ENCODE data around the gene TMEM9. TPM values are rescaled to one million over a fixed set of nuclear protein-coding genes. Genes with fewer than 3 reads are reported as not detected.

Gene TMEM9
- total and polyA plus RNA-seq, 10 of the 15 experiments (the other 5 are each of a cell fraction or from before 2014, with no cell fraction given) = 7.2 to 46.1 (median 17.3) TPM

DNA sequence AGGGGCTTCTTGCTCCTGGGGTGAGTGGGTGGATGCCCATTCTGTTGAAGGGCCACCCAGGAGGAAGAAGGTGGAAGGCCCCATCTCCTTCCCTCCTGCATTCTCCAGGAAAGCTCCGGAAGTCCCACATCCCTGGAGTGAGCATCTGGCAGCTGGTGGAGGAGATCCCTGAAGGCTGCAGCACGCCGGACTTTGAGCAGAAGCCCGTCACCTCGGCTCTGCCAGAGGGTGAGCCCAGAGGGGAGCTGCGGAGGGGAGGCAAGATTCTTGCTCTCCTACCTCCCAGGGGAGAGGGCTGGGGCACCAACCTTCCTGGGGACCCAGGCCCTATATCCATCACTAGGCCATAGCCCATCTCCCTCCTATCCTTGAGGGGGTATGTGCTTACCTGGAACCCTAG lies 39.8 kb upstream of the TMEM9 start:
- 15% methylated on average over 6 of the region's 6 CpGs for WGBS (ENCODE audit: insufficient coverage, insufficient replicate concordance, low lambda C conversion rate, missing lambda C conversion rate)
- no peak for DNase-seq (ENCODE audit: low read depth, low spot score)
- H3K4me1 ChIP-seq (ENCODE audit: control insufficient read depth, insufficient read depth, low read length) = no peaks in the 10 kb centered on the region
- H3K4me3 ChIP-seq = no peak overlapping the region
- intact Hi-C loops (cut with micrococcal nuclease; ENCODE audit: unreplicated experiment) = no loop called here
- ChIA-PET CTCF (no interaction called here), SMC1A (ENCODE audit: uncharacterized antibody, unreplicated experiment) (no interaction called here), RAD21 (ENCODE audit: unreplicated experiment) (no interaction called here), POLR2A (no interaction called here)
- no peaks in the 10 kb centered on the region for H3K9me3 ChIP-seq (replicated peaks; ENCODE audit: control insufficient read depth, insufficient read depth, low read length)
- TF ChIP-seq ZNF217 (IDR thresholded peaks at IDR 0.05) (no peak), RCOR1 (conservative IDR thresholded peaks at IDR 0.05; ENCODE audit: low read depth, low read length) (no peak), BCL11A (IDR thresholded peaks at IDR 0.05; ENCODE audit: low read depth, low read length) (no peak), ASH2L (IDR thresholded peaks at IDR 0.05; ENCODE audit: borderline replicate concordance, low read depth) (no peak), FOS (IDR thresholded peaks at IDR 0.05; ENCODE audit: borderline replicate concordance, extremely low read depth, insufficient read length) (no peak), NFIC (IDR thresholded peaks at IDR 0.05; ENCODE audit: low read depth, low read length) (no peak), ZBED1 (IDR thresholded peaks at IDR 0.05; ENCODE audit: borderline replicate concordance) (no peak), SMARCA5 (IDR thresholded peaks at IDR 0.05) (no peak), STAT1 (conservative IDR thresholded peaks at IDR 0.05) (no peak), POU2F2 (IDR thresholded peaks at IDR 0.05; ENCODE audit: borderline replicate concordance, low read depth, low read length) (no peak), SMC3 (IDR thresholded peaks at IDR 0.05; ENCODE audit: borderline replicate concordance, low read length) (no peak), RAD21 (IDR thresholded peaks at IDR 0.05; ENCODE audit: insufficient read depth, low read depth, low read length) (no peak)
- TF ChIP-seq, protein P1, sequence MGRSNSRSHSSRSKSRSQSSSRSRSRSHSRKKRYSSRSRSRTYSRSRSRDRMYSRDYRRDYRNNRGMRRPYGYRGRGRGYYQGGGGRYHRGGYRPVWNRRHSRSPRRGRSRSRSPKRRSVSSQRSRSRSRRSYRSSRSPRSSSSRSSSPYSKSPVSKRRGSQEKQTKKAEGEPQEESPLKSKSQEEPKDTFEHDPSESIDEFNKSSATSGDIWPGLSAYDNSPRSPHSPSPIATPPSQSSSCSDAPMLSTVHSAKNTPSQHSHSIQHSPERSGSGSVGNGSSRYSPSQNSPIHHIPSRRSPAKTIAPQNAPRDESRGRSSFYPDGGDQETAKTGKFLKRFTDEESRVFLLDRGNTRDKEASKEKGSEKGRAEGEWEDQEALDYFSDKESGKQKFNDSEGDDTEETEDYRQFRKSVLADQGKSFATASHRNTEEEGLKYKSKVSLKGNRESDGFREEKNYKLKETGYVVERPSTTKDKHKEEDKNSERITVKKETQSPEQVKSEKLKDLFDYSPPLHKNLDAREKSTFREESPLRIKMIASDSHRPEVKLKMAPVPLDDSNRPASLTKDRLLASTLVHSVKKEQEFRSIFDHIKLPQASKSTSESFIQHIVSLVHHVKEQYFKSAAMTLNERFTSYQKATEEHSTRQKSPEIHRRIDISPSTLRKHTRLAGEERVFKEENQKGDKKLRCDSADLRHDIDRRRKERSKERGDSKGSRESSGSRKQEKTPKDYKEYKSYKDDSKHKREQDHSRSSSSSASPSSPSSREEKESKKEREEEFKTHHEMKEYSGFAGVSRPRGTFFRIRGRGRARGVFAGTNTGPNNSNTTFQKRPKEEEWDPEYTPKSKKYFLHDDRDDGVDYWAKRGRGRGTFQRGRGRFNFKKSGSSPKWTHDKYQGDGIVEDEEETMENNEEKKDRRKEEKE (IDR thresholded peaks at IDR 0.05) = no peak
- TF ChIP-seq, protein P2, sequence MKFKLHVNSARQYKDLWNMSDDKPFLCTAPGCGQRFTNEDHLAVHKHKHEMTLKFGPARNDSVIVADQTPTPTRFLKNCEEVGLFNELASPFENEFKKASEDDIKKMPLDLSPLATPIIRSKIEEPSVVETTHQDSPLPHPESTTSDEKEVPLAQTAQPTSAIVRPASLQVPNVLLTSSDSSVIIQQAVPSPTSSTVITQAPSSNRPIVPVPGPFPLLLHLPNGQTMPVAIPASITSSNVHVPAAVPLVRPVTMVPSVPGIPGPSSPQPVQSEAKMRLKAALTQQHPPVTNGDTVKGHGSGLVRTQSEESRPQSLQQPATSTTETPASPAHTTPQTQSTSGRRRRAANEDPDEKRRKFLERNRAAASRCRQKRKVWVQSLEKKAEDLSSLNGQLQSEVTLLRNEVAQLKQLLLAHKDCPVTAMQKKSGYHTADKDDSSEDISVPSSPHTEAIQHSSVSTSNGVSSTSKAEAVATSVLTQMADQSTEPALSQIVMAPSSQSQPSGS (IDR thresholded peaks at IDR 0.05; ENCODE audit: low read length) = no peak
- TF ChIP-seq, protein P3, sequence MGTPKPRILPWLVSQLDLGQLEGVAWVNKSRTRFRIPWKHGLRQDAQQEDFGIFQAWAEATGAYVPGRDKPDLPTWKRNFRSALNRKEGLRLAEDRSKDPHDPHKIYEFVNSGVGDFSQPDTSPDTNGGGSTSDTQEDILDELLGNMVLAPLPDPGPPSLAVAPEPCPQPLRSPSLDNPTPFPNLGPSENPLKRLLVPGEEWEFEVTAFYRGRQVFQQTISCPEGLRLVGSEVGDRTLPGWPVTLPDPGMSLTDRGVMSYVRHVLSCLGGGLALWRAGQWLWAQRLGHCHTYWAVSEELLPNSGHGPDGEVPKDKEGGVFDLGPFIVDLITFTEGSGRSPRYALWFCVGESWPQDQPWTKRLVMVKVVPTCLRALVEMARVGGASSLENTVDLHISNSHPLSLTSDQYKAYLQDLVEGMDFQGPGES (IDR thresholded peaks at IDR 0.05) = no peak
- TF ChIP-seq, protein P4, sequence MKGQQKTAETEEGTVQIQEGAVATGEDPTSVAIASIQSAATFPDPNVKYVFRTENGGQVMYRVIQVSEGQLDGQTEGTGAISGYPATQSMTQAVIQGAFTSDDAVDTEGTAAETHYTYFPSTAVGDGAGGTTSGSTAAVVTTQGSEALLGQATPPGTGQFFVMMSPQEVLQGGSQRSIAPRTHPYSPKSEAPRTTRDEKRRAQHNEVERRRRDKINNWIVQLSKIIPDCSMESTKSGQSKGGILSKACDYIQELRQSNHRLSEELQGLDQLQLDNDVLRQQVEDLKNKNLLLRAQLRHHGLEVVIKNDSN (IDR thresholded peaks at IDR 0.05; ENCODE audit: borderline replicate concordance, extremely low read length, insufficient read depth, low read depth, low read length) = no peak
- in situ Hi-C loops (cut with MboI) = no loop called here
- no peaks in the 10 kb centered on the region for H3K36me3 ChIP-seq (ENCODE audit: control insufficient read depth in 2 of 2, insufficient read depth in 2 of 2, low read length in 1 of 2)
- no peak overlapping the region for H3K9ac ChIP-seq (ENCODE audit: control insufficient read depth, insufficient read depth, low read length)
- no peak overlapping the region for H2AFZ ChIP-seq (ENCODE audit: control insufficient read depth, low read depth, low read length)
- no TSS peak for BruUV-seq (replicated peaks)
- no peak overlapping the region for H3K4me2 ChIP-seq (ENCODE audit: control insufficient read depth, insufficient read depth)
- H3K27me3 ChIP-seq (replicated peaks in 1 of 2; ENCODE audit: control insufficient read depth in 2 of 2, insufficient read depth in 2 of 2, low read length in 1 of 2) = peaks cover 0 to 3% of the 10 kb centered on the region in 2 experiments; a peak in 3 of 4 replicates
- no peak for ATAC-seq
- no peak overlapping the region for H3K27ac ChIP-seq (ENCODE audit: control insufficient read depth, insufficient read depth)
- H3K79me2 ChIP-seq (ENCODE audit: control insufficient read depth, insufficient read depth, low read length) = no peaks in the 10 kb centered on the region
- H4K20me1 ChIP-seq (ENCODE audit: control insufficient read depth, insufficient read depth) = no peaks in the 10 kb centered on the region
- no peak for FAIRE-seq

All from GM12878 (cell line).